Right ventricle myocardium inferior (tissue), 1 donor: Measurements from ENCODE around the gene SLC35B4. TPM values are rescaled to one million over a fixed set of nuclear protein-coding genes. Genes with fewer than 3 reads are reported as not detected.
A peak's percentile ranks its signal among the peaks of the same experiment; 100 is the strongest.
"Not testable (repeated sequence)": the region's sequence is repeated elsewhere in the genome, so short reads cannot be mapped to it uniquely, and the experiment has no call there.

Source experiments
- ATAC-seq: fragments of 200-7000 bp; cut with Tn5 transposase; one replicate; pipeline ENCODE4 v1.9.1; 2020; ENCODE audit warnings: mild to moderate bottlenecking, moderate library complexity
- DNase-seq: peaks from one replicate; pipeline ENCODE4 v3.0.0; 2021; ENCODE audit errors: missing footprints
- intact Hi-C: fragments of 100-400 bp; cut with DNase I; formaldehyde crosslinking; loops from one replicate; pipeline ENCODE4 v1.11.0; 2022
- total RNA-seq: library from RNA; stranded (reverse); fragmentation: NEBNext Ultra II Directional; extraction: Animal tissue kit (Norgen Biotek cat#: 25700); gene quantifications from one replicate; pipeline ENCODE4 v1.2.1, GENCODE V29; 2021
- donor health status: DM: no; HTN: yes; CAD: no; lungs with severe emphysema.

Gene SLC35B4
- total RNA-seq, 1 donor from 2014 or later: 5.6 TPM

DNA sequence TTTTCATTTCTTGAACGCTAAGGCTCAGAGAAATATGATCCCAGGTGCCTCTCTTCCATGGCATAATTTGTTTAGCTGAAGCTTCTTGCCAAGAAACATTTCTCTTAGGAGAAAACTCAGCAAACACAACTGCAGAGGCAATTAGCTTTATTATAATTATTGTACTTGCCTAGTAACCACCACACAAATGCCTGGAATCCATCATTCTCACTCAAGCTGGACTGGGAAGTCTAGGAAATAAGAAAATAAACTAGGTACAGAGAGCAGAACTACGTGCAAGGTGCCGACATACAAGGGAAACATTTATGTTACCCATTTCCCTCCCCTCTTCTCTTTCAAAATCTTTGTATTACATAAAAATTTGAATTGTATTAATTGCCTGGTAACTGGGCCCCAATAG is 15.1 kb downstream of the SLC35B4 start:
- intact Hi-C loops: no loop called here
- ATAC-seq (no peak), DNase-seq (no peak)

- intact Hi-C loops: no loop called here
- DNase-seq: no peak
Measured at GRCh38 chr7:134300988-134301387, 15.7 kb downstream of the SLC35B4 start.

GRCh38 chr7:134298902-134299683 is 17.6 kb downstream of the SLC35B4 start:
- DNase-seq: no peak
- ATAC-seq: no peak
- intact Hi-C loops: no loop called here

More at GRCh38 chr7:134300988-134301387, 15.7 kb downstream of the SLC35B4 start:
- no peak for ATAC-seq

DNA sequence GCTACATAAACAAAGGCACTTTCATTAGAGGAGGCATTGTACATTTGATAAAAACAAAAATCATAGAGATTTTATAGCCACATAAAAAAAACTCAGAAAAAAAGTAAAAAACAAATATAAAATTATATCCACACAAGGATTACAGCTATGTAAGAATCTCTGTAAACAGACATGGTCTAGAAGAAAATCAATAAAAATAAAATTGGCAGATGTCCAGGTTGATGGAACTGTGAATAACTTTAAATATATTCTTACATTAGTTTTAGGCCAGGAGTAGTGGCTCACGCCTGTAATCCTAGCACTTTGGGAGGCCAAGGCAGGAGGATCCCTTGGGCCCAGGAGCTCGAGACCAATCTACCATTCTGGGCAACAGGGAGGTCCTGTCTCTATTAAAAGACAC is 19.2 kb downstream of the SLC35B4 start:
- intact Hi-C loops: no loop called here
- ATAC-seq (no peak), DNase-seq (no peak)

DNA sequence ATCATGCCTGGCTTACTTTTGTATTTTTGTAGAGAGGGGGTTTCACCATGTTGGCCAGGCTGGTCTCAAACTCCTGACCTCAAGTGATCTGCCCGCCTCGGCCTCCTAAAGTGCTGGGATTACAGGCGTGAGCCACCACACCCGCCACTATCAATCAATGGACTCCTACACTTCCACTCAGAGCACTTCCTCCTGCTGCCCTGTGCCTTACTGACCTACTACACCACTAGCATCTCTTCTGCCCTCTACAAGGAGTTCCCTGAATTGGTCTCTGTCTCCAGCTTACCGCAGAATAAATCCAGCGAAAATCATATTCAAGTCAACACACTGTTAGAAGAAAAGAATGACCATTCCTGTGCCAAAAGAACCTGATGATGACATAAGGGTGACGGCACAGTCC is 20.7 kb downstream of the SLC35B4 start:
- DNase-seq, ATAC-seq, intact Hi-C loops: not testable (repeated sequence)

DNA sequence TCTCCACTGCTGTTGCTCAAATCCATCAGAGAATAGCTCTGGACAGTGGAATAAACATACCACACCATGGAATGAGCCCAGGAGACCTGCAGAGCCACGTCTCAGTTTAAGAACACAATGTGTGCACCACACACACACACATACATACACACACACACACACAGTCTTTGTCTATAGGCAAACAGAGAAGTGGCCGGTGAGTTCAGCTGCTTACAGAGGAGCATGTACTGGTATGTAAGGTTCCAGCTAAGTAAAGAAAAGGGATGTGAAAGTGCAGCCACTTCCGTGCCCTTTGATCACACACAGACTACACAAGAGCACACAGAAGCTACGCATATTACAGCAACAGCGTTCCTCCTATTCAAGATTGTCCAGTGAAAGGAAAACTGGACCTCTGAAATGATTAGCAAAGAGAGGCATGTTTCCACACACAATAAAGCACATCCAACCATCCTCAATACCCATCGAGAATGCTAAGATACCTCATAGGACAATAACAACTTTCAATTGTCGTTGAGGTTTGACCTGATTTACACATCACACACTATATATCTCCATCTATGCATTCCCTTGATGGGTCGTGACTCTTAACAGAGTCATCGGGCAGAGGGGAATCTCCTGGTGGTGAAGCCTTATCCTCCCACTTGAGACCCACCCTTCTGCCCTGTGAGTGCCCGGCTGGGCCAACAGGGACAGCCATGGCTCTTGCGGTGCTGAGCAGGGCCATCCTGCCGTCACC is 23.6 kb downstream of the SLC35B4 start:
- intact Hi-C loops: no loop called here
- DNase-seq: no peak
- ATAC-seq: peak; percentile 71

DNA sequence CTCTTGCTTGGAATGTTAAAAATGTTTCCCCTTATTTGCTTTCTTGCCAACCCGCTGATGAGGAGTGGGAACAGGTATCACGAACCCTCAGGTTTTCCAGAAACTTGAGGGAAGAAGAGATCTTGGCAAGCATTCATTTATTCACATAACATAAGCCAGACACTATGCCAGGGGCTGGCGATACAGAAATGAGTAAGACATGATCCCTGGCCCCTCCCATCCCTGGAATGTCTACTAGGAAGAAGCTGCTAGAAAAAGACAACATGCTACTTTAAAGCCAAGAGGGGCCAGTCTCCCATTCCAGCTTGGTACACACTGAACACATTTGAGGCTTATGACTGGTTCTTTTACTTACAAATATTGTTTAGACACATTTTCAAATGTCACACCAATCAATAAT is 26.4 kb downstream of the SLC35B4 start:
- intact Hi-C loops: no loop called here
- ATAC-seq (no peak), DNase-seq (no peak)

GRCh38 chr7:134289841-134290240 is 26.9 kb downstream of the SLC35B4 start:
- intact Hi-C loops: no loop called here
- ATAC-seq (no peak), DNase-seq (no peak)

DNA sequence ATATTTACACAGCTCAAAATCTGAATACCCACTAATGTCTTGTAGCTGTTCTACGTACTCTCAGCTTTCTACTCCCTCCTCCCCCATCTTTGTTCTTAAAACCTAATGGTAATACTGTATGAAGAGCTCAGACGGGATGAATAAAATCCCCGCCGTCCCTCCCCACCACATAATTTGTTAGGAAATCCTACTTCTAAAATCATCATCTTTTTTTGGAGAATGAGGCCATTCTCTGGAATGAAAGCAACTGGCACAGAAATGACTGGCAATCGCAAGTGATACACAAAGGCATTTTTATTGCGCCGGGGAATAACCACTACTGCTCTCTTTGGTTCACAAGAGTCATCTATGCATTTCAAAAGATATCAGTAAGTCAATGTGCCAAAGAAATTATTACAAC is 27.3 kb downstream of the SLC35B4 start:
- intact Hi-C loops: no loop called here
- DNase-seq (no peak), ATAC-seq (no peak)

GRCh38 chr7:134287916-134288659 is 28.6 kb downstream of the SLC35B4 start:
- no peak for DNase-seq
- intact Hi-C loops: no loop called here
- ATAC-seq: no peak

DNA sequence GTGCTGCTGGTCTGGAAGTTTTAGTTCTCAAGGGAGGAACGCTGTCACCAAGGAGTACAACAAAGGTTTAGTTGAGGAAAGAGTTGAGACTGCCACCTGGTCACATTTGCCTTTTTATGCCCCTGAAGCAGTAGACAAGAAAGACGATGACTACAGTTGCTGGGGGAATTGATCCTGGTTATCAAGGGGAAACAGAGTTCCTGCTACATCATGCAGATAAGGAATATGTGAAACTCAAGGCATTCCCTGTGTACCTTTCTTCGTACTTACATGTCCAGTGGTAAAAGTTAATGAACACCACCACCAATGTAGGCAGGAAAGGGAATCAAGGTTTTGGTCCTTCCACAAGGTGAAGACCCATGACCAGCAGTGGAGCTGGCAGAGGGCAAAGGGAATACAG is 31.8 kb downstream of the SLC35B4 start:
- ATAC-seq (no peak), DNase-seq (no peak)
- intact Hi-C loops: no loop called here

- ATAC-seq: no peak
- DNase-seq: no peak
- intact Hi-C loops: no loop called here
Measured at GRCh38 chr7:134284011-134284410, 32.7 kb downstream of the SLC35B4 start.

DNA sequence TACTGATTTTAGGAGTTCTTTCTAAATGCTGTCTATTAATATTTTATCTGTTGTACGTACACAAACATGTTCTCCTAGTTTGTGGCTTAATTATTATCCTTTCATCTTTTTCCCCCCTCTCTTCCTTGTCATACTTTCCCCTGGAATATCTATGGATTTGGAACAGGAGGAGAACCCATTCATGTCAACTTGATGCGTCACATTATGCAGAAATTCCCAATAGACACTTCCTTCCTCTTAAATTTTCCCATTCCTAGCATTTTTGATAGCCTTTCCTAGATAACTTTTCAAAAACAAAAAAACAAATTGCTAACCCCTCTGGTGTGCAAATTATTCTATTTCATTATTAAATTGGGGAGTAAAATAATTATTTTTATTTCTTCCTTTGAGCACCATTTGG is 36.2 kb downstream of the SLC35B4 start:
- no peak for DNase-seq
- no peak for ATAC-seq
- intact Hi-C loops: no loop called here

DNA sequence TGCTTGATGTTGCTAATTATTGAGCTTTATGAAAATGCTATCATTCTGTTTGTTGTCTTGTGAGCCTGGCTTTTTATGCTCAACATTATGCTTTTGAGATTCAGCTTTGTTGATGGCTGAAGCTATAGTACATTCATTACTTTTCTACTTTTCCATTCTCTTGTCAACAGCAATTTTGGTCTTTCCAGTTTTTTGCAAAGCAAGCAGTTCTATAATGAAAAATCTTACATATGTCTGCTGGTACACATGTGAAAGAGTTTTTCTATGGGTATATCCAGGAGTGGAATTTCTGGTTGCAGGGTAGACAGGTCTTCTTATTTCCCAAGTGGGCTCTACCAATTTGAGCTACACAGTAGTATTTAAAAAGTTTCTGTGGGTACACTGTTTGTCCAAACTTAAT is 36.8 kb downstream of the SLC35B4 start:
- ATAC-seq (no peak), DNase-seq (no peak)
- intact Hi-C loops: no loop called here

- intact Hi-C loops: no loop called here
- ATAC-seq (no peak), DNase-seq (no peak)
Measured at GRCh38 chr7:134279336-134279735, 37.4 kb downstream of the SLC35B4 start.

DNA sequence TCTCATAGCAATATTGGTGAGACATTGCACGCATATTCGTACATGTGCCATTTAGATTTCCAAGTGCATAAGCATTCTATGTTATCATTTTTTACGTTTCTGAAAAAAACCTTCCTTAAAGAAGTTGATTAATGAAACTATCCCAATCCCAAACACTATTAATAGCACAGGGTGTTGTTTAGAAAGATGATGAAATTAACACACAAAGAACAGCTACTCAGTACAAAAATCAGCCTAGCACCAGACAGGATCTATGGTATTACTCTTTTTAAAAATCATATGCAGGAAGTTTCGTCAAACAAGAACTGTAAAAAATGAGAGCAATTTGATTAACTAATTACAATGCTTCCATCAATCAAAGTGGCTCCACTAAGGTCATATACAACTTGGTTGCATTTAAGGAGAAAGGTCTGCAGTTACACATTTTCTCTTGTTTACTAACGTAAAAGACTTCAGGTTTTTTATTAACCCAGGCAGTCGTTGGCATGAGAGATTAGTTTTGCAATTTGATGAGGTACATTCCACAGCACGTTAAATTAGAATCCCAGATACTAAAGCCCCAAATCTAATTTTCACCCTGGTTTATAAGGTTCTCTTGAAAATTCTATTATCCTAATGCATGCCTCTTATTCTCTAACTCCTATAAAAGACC is 38.1 kb downstream of the SLC35B4 start:
- ATAC-seq (no peak), DNase-seq (no peak)
- intact Hi-C loops: no loop called here

DNA sequence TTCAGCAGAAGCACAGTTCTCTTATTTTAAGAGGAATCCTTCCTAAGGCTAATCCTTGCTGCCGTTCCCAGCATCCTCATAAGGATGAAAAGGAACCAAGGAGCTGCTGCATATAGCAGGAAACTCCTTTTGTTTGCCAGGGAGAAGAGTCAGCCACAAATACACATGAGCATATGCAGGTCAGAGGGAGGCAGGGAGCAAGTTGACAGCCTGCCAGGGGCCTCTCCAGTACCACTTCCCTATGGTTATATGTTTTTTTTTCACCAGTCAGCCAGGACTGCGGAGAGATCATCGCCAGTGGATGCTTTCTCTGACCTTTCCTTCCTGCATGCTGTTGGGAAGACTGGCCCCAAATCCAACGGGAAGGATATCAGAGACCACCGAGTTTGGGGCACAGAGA is 39.8 kb downstream of the SLC35B4 start:
- no peak for DNase-seq
- no peak for ATAC-seq
- intact Hi-C loops: no loop called here

- intact Hi-C loops: no loop called here
- no peak for DNase-seq
Measured at GRCh38 chr7:134262322-134262721, 54.4 kb downstream of the SLC35B4 start.

GRCh38 chr7:134255814-134256213 is 60.9 kb downstream of the SLC35B4 start:
- ATAC-seq (no peak), DNase-seq (no peak)
- intact Hi-C loops: no loop called here

More at GRCh38 chr7:134262322-134262721, 54.4 kb downstream of the SLC35B4 start:
- ATAC-seq: no peak
